NOMO-1 treated with dmso at 0.1 percent for 144 hours (cell line): Measurements from ENCODE around the gene PROX2.

Source experiments
- DNase-seq: peaks from one replicate; lab custom pipeline; 2025; ENCODE audit not compliant: unreplicated experiment; lab: John Stamatoyannopoulos, UW

Gene PROX2

GRCh38 chr14:74875941-74876913 is at the start of gene PROX2:
TSS of gene PROX2 (minus strand) at chr14:74876145. CDS start at chr14:74863834, 12,311 bp downstream.
- no peak for DNase-seq

- DNase-seq: no peak
Measured at GRCh38 chr14:74924061-74924460, 48.1 kb upstream of the PROX2 start.

- peak; percentile 79 for DNase-seq
Measured at GRCh38 chr14:74922752-74923401, 46.9 kb upstream of the PROX2 start, which contains the start of gene RPS6KL1. TSS of gene RPS6KL1 (minus strand) at chr14:74923260. CDS start at chr14:74921541, 1,719 bp downstream.

- DNase-seq: no peak
Measured at GRCh38 chr14:74921987-74922751, 46.2 kb upstream of the PROX2 start.

- no peak for DNase-seq
Measured at GRCh38 chr14:74921053-74921620, 45.2 kb upstream of the PROX2 start.

- no peak for DNase-seq
Measured at GRCh38 chr14:74920281-74920680, 44.3 kb upstream of the PROX2 start.

- DNase-seq: no peak
Measured at GRCh38 chr14:74919421-74920165, 43.6 kb upstream of the PROX2 start.

- DNase-seq: no peak
Measured at GRCh38 chr14:74918380-74918779, 42.4 kb upstream of the PROX2 start.

GRCh38 chr14:74917646-74918081 is 41.7 kb upstream of the PROX2 start:
- no peak for DNase-seq

GRCh38 chr14:74917178-74917543 is 41.2 kb upstream of the PROX2 start:
- no peak for DNase-seq

GRCh38 chr14:74915826-74916225 is 39.9 kb upstream of the PROX2 start:
- DNase-seq: no peak

GRCh38 chr14:74915426-74915825 is 39.5 kb upstream of the PROX2 start:
- no peak for DNase-seq

- no peak for DNase-seq
Measured at GRCh38 chr14:74913986-74914573, 38.1 kb upstream of the PROX2 start.

- DNase-seq: no peak
Measured at GRCh38 chr14:74913393-74913910, 37.5 kb upstream of the PROX2 start.

- no peak for DNase-seq
Measured at GRCh38 chr14:74912801-74913200, 36.9 kb upstream of the PROX2 start.

GRCh38 chr14:74912111-74912510 is 36.2 kb upstream of the PROX2 start:
- no peak for DNase-seq

- no peak for DNase-seq
Measured at GRCh38 chr14:74911704-74912103, 35.8 kb upstream of the PROX2 start.

GRCh38 chr14:74911221-74911620 is 35.3 kb upstream of the PROX2 start:
- no peak for DNase-seq

GRCh38 chr14:74910556-74910955 is 34.6 kb upstream of the PROX2 start:
- DNase-seq: no peak

- no peak for DNase-seq
Measured at GRCh38 chr14:74909911-74910310, 34.0 kb upstream of the PROX2 start.
